Cerebellar cortex (tissue), 1 donor: Measurements from ENCODE around the gene SCYL2.
A peak's percentile ranks its signal among the peaks of the same experiment; 100 is the strongest.
"Not testable (repeated sequence)": the region's sequence is repeated elsewhere in the genome, so short reads cannot be mapped to it uniquely, and the experiment has no call there.

Experiments used
- DNase-seq: peaks from one replicate; pipeline ENCODE4 v3.0.0-alpha.2; 2015; ENCODE audit warnings: low spot score

The SCYL2 gene

DNA sequence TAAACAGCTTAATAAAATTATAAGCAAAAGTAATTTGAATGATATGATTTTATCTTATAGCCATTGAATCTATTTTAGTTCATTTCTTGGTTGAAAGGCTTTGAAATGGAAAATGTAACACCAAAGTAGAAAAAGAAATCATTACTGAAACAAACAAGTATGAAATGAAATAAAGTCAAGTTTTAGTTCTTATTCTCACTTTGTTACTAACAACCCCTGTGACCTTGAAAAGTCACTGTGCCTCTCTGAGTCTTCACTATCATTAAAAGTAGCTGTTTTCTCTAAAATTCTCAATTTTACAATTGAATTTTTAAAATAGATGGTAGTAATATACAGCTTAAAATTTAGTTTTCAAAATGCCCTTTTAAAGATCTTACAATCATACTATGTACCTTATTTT is 57.5 kb downstream of the SCYL2 start:
- no peak for DNase-seq

DNA sequence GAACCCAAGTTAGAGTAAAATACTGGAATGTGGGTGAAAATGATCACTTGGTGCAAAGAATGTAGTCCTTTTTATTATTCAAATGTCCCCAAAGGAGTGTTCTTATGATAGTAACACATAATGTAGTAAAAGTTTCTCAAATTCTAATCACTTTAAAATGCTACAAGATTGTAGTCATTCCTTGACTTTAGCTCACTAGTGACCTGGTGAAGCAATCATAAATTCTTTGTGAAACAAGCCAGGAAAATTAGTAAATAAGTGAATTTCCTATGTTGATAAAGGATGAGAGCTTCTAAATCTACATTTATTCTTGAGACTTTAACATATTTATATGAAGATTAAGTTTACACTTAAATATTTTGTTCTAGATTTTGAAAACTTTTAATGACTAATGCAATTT is 59.2 kb downstream of the SCYL2 start:
- DNase-seq = no peak

- DNase-seq = no peak
Measured at GRCh38 chr12:100329800-100330199, 62.8 kb downstream of the SCYL2 start.

- DNase-seq = no peak
Measured at GRCh38 chr12:100331871-100332270, 64.9 kb downstream of the SCYL2 start.

DNA sequence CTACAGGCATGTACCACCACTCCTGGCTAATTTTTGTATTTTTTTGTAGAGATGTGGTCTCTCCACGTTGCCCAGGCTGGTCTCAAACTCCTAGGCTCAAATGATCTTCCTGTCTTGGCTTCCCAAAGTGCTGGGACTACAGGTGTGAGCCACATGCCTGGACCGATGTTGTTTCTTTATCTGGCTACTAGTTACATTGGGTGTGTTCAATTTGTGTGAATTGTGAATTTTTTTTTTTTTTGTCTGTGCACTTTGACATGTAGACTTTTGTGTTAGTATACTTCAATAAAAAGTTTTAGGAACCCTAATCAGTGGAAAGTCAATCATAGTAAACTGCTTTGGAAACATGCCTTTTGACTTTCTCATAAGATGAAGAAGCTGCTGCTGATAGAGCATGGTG is 65.9 kb downstream of the SCYL2 start:
- DNase-seq = no peak

DNA sequence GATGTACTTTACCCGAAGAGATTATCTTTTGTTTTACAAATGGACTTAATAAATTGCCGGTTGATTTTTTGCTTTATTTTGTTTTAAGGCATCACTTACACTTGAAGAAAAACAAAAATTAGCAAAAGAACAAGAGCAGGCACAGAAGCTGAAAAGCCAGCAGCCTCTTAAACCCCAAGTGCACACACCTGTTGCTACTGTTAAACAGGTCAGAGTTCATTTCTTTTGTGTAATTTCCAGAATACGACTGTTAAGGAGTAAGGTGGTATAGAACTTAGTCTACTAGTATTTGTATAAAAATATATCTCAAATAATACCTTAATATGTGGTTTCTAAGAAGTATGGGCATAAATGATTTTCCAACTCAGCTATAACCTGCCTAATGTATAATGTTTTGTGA is 70.3 kb downstream of the SCYL2 start:
- no peak for DNase-seq

DNA sequence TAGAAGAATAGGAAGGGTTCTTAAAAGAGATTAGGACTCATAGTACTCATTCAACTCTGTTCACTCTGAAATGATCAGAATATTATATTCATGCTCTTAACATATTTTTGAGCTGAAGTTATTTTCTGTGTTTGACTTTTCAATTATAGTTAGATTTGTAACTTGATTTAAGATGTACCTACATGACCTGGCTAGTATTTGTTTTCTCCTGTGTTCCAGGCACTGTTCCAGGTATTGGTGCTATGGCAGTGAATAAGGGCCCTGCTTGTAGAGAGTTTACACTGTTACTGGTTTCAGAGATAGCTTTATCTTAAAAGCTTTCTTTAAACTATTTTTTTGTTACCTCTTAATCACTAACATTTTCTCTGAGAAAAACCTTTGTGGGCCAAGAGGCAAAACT is 70.8 kb downstream of the SCYL2 start:
- no peak for DNase-seq

DNA sequence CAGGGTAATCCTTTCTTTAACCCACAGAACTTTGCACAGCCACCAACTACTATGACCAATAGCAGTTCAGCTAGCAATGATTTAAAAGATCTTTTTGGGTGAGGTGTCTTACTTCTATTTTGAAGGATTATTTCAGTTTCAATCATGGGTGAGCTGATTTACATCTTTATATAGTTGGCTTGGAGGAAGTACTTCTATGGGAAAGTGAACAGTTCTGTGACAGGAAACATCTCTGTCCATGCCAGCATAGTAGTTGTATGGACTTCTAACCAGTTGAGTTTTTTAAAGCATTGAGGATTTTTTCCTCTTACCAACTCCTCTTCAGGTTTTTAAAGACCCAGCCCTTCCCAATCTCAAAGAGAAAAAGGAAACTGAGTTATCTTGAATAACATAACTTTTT is 72.1 kb downstream of the SCYL2 start:
- DNase-seq = no peak

DNA sequence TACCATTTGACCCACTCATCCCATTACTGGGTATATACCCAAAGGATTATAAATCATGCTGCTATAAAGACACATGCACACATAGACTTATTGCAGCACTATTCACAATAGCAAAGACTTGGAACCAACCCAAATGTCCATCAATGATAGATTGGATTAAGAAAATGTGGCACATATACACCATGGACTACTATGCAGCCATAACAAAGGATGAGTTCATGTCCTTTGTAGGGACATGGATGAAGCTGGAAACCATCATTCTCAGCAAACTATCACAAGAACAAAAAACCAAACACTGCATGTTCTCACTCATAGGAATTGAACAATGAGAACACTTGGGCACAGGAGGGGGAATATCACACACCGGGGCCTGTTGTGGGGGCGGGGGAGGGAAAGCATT is 75.9 kb downstream of the SCYL2 start:
- not testable (repeated sequence) for DNase-seq

DNA sequence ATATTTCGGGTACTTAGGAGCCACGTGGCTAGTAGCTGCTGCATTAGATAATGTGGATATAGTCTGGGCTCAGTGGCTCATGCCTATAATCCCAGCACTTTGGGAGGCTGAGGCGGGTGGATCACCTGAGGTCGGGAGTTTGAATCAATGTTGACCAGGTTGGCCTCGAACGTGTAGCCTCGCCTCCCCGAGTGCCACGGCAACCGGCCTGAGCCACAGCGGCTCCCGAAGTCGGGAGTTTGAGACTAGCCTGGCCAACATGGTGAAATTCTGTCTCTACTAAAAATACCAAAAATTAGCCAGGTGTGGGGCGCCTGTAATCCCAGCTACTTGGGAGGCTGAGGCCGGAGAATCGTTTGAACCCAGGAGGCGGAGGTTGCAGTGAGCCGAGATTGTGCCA is 77.4 kb downstream of the SCYL2 start:
- DNase-seq = not testable (repeated sequence)

DNA sequence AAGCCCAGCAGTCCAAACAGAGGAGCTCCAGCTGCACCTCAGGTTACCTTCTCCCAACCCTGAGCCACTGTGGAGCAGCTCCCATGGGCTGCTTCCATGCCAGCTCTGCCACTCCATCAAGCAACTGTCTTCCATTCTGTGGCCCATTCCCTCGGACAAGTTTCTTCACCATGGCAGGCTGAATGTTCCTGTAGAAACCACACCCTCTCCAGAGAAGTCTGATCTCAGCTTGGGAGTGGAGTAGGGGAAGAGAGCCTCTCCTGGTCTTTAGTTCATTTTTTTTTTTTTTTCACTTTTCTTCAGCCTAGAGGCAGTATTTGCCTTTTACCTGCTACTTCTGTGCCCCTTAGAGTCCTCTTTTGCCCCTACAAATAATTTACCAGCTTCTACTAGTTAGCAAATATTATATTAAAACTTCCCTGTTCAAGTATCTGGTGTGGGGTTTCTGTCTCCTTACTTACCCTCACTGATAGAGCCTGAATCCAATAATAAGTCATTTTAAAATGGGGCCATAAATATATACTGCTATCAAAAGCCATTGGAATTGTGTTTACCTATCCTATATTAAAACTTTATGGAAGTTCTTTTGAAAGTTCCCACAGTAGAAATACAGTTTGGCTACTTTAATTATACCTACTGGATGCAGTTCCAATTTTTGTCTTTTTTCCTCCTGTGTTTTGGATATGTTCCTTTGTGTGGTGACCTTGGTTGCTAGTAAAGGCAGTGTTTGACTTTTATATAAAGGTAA is 78.2 kb downstream of the SCYL2 start:
- no peak for DNase-seq

DNA sequence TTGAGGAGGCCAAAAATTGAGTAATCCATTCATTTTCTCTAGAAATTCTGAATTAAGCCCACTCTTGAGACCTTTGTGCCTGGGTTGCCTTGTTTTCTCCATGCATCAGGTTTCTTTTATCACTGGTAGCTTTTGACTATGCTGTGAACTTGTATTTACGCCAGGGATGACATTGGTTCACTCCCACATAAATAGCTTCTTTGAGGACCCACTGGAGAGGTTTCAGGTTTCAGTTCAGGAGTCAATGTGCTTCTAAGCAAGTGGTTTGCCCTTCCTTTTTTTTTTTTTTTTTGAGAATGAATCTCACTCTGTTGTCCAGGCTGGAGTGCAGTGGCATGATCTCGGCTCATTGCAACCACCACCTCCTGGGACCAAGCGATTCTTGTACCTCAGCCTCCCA is 79.7 kb downstream of the SCYL2 start:
- DNase-seq = no peak

DNA sequence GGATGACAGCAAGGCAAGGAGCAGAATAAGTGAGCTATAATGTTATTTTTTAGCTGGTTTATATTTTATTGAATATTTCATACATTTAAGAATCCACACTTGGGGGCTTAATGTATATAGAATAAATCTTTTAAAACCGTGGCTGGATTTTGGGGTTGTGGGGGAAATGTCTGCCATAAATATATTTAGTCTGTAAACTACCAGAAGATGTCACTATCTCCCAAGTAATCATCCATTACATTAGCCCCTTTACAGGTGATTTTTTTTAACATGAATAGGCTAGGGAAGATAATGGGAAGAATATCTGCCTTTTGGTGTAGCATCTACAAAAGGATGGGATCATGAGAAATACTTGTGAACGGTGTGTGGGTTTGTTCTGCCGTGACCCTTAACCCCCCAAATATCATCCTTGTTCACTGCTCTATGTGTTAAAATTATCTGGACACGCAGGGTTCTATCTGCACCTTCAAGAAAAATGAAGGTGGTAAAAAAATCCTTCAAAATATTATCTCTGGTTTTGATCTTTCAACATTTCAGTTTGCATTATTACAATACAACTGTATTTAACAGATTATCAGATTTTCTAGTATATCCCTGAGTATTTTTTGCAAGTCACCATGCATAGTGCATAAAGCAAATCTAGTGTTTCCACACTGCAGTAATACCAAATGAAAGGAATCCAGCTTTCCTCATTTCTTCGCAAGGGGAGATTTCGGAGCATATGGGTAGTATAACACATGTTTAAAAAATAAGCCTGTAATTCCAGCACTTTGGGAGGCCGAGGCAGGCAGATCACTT is 81.9 kb downstream of the SCYL2 start:
- peak; percentile 23 for DNase-seq

- no peak for DNase-seq
Measured at GRCh38 chr12:100356644-100357223, 89.8 kb downstream of the SCYL2 start, which contains the start of gene SLC17A8. Gene SLC17A8 (plus strand): TSS chr12:100357074. CDS start chr12:100357392, 318 bp downstream.

GRCh38 chr12:100359248-100359647 is 92.3 kb downstream of the SCYL2 start:
- DNase-seq = no peak

GRCh38 chr12:100359822-100360221 is 92.8 kb downstream of the SCYL2 start:
- no peak for DNase-seq

DNA sequence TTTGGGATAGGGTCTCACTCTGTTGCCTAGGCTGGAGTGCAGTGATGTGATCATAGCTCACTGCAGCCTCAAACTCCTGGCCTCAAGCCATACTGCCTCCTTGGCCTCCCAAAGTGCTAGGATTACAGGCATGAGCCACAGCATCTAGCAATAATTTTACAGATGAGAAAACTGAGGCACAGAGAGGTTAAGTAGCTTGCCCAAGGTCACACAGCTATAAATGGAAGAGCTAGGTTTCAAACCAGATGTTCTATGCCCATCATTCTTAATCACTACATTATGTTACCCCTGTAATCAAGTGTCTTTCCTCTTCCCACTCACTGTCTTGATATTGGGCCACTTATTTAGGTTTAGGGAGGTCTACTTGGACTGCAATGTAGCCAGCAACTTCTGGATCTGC is 93.5 kb downstream of the SCYL2 start:
- DNase-seq = no peak

GRCh38 chr12:100364324-100364723 is 97.3 kb downstream of the SCYL2 start:
- no peak for DNase-seq

DNA sequence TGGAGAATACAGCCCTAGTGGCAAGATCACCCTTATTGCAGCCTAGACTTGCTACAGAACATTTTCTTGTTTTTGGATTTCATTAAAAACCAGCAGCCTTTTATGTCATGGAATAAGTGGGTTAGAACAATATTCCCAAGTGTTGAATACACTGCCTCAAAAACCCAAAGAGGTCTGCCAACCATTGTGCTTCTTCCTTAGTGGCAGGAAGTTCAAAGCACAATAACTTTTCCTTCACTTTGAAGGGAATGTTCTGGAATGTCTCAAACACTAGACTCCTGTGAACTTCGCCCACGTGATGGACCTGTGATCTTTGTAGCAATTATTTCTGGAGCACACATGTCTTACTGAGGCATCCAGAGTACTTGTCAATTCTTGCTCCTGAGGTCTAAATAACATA is 98.4 kb downstream of the SCYL2 start:
- no peak for DNase-seq

GRCh38 chr12:100368066-100368465 is 101.1 kb downstream of the SCYL2 start:
- no peak for DNase-seq

DNA sequence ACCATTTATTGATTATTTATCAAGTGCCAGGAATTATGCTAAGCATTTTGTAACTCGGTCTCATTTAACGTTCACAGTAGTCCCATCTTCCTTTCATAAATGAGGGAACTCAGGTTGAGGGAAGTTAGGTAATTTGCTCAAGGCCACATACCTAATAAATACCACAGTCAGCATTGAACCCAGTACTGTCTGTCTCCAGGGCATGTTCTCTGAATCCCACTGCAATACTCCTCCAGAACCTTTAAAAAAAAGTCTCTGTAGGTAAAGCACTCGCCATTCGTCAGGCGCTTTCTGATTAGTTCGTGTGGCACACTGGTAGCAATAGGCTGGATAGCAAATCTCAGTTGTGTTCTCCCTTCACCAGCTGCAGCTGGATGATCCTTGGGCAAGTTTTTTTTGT is 104.2 kb downstream of the SCYL2 start:
- DNase-seq = no peak

DNA sequence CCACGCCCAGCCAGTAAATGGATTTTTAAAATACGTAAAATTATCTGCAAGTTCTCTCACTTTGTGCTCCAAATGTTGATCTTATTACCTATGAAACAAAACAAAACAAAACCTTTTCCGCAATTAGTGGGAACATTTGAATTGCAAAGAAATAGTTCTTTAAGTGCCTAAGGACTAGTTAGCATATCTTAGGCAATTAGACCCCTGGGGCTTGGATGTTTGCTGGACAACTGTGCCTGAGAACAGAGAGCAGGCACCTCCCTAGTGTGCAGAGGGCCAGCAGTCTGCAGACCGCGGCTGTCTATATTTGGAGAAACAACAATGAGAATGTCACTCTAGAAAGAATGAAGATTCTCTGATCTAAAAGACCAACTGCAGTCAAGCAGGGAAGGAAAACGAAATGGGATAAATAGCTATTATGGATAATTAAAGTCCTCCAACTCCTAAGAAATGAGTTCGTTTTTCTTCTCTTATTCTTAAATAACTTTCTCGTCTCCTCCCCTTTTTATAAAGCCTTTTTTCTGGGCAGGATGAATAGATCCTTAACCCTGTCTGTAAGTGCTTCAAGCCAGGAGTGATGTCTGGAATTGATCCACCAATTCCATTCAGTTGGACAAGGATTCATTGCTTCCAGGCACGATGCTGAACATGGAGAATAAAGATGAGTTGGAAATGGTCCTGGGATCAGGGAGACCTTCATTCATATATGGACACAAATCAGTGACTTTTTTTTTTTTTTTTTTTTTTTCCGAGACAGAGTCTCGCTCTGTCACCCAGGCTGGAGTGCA is 106.1 kb downstream of the SCYL2 start:
- no peak for DNase-seq
